Body of pancreas (tissue), 4 donors: ENCODE results near the gene FHAD1.

Experiments
- CTCF ChIP-seq, 7 experiments: fragments of 450-650 bp in 4 of 7; fragments of 200-600 bp in 3 of 7; sonication (generic) in 3 of 7; IDR thresholded peaks; one replicate each; pipeline ENCODE4 v1.5.1; 2016 to 2019; ENCODE audit warnings: antibody characterized with exemption in 7 of 7
- POLR2A ChIP-seq, 3 donors: fragments of 450-650 bp; IDR thresholded peaks; one replicate each; pipeline ENCODE4 v1.6.1; 2016; ENCODE audit warnings: antibody characterized with exemption in 3 of 3, mild to moderate bottlenecking in 2 of 3

GRCh38 chr1:15357612-15358207, 110.7 kb downstream of the FHAD1 start:
- TF ChIP-seq CTCF (IDR thresholded peaks at IDR 0.05) (no peak), POLR2A (IDR thresholded peaks at IDR 0.05) (no peak)
